ENCODE measurements around the gene TGFBR3.
A peak's percentile ranks its signal among the peaks of the same experiment; 100 is the strongest.
"Not testable (repeated sequence)": the region's sequence is repeated elsewhere in the genome, so short reads cannot be mapped to it uniquely, and the experiment has no call there.

The TGFBR3 gene

GRCh38 chr1:91862120-91862519 is 23.8 kb downstream of the TGFBR3 start:
- no peak for DNase-seq (ENCODE audit: extremely low read depth, low read depth)
- TF ChIP-seq CTCF (IDR thresholded peaks at IDR 0.05; ENCODE audit: low read depth, low read length): no peak

GRCh38 chr1:91857557-91858239 is 28.3 kb downstream of the TGFBR3 start:
- no peak for DNase-seq (ENCODE audit: extremely low read depth, low read depth)
- TF ChIP-seq CTCF (IDR thresholded peaks at IDR 0.05; ENCODE audit: low read depth, low read length): no peak

- no peak for DNase-seq (ENCODE audit: extremely low read depth, low read depth)
- TF ChIP-seq CTCF (IDR thresholded peaks at IDR 0.05; ENCODE audit: low read depth, low read length): no peak
Measured at GRCh38 chr1:91856996-91857395, 29.0 kb downstream of the TGFBR3 start.

GRCh38 chr1:91854852-91855534 is 31.0 kb downstream of the TGFBR3 start:
- DNase-seq (ENCODE audit: extremely low read depth, low read depth): no peak
- TF ChIP-seq CTCF (IDR thresholded peaks at IDR 0.05; ENCODE audit: low read depth, low read length): no peak

- DNase-seq (ENCODE audit: extremely low read depth, low read depth): no peak
- TF ChIP-seq CTCF (IDR thresholded peaks at IDR 0.05; ENCODE audit: low read depth, low read length): no peak
Measured at GRCh38 chr1:91853397-91853796, 32.6 kb downstream of the TGFBR3 start.

GRCh38 chr1:91852011-91852410 is 33.9 kb downstream of the TGFBR3 start:
- not testable (repeated sequence) for DNase-seq (ENCODE audit: extremely low read depth, low read depth)

GRCh38 chr1:91851130-91852010 is 34.6 kb downstream of the TGFBR3 start:
- peak; percentile 73 for DNase-seq (ENCODE audit: extremely low read depth, low read depth)
- no peak for TF ChIP-seq CTCF (IDR thresholded peaks at IDR 0.05; ENCODE audit: low read depth, low read length)
